HepG2 (cell line): ENCODE data around the gene BTBD19. TPM values are rescaled to one million over a fixed set of nuclear protein-coding genes. Genes with fewer than 3 reads are reported as not detected.

ENCODE experiments used
- FOXC1 ChIP-seq: sonication (generic); formaldehyde crosslinking; IDR thresholded peaks from 2 replicates; pipeline ENCODE4 v1.8.0; 2022; ENCODE audit warnings: mild to moderate bottlenecking, missing genetic modification reagents, borderline replicate concordance
- JUNB ChIP-seq: sonication (generic); formaldehyde crosslinking; IDR thresholded peaks from 2 replicates; pipeline ENCODE4 v1.8.0; 2022; ENCODE audit warnings: missing genetic modification reagents, mild to moderate bottlenecking, borderline replicate concordance
- MAX ChIP-seq: IDR thresholded peaks from 2 replicates; pipeline ENCODE4 v1.6.1; 2012; ENCODE audit warnings: inconsistent platforms
- USF2 ChIP-seq, 2 experiments: sonication (generic) in 1 of 2; formaldehyde crosslinking in 1 of 2; IDR thresholded peaks; 2 replicates each; pipeline versions ENCODE4 v1.5.1 to v1.6.1; 2011 to 2020; ENCODE audit warnings: borderline replicate concordance in 1 of 2, low read depth in 1 of 2, low read length in 1 of 2, mild to moderate bottlenecking in 1 of 2, missing genetic modification reagents in 1 of 2, moderate library complexity in 1 of 2
- ZBTB38 ChIP-seq: sonication (generic); formaldehyde crosslinking; IDR thresholded peaks from 2 replicates; pipeline ENCODE4 v1.5.1; 2020; ENCODE audit warnings: mild to moderate bottlenecking, missing genetic modification reagents
- ZGPAT ChIP-seq: IDR thresholded peaks from 2 replicates; pipeline ENCODE4 v1.6.1; 2016; ENCODE audit warnings: mild to moderate bottlenecking
- ZHX2 ChIP-seq, 2 experiments: sonication (generic) in 1 of 2; formaldehyde crosslinking in 1 of 2; IDR thresholded peaks; 2 replicates each; pipeline versions ENCODE4 v1.6.1 to v1.9.0; 2014 to 2022; ENCODE audit warnings: antibody characterized with exemption in 1 of 2, borderline replicate concordance in 1 of 2, inconsistent platforms in 1 of 2, low read depth in 1 of 2, missing genetic modification reagents in 1 of 2
- ZMYM4 ChIP-seq: sonication (generic); formaldehyde crosslinking; IDR thresholded peaks from 2 replicates; pipeline ENCODE4 v1.8.1; 2023; ENCODE audit warnings: mild to moderate bottlenecking, missing genetic modification reagents
- ZNF256 ChIP-seq: sonication (generic); formaldehyde crosslinking; conservative IDR thresholded peaks from 2 replicates; pipeline ENCODE4 v1.4.0; 2020; ENCODE audit warnings: missing genetic modification reagents
- ZNF296 ChIP-seq: sonication (generic); formaldehyde crosslinking; conservative IDR thresholded peaks from 2 replicates; pipeline ENCODE4 v1.5.0; 2020; ENCODE audit warnings: mild to moderate bottlenecking, missing genetic modification reagents
- ZNF44 ChIP-seq: sonication (generic); formaldehyde crosslinking; IDR thresholded peaks from 2 replicates; pipeline ENCODE4 v1.5.1; 2020; ENCODE audit warnings: mild to moderate bottlenecking, missing genetic modification reagents
- ZNF556 ChIP-seq: sonication (generic); formaldehyde crosslinking; IDR thresholded peaks from 2 replicates; pipeline ENCODE4 v1.4.0; 2020; ENCODE audit warnings: mild to moderate bottlenecking, missing genetic modification reagents, borderline replicate concordance
- ZNF580 ChIP-seq: IDR thresholded peaks from 2 replicates; pipeline ENCODE4 v1.6.1; 2016; ENCODE audit warnings: low read depth, borderline replicate concordance
- ZNF589 ChIP-seq: sonication (generic); formaldehyde crosslinking; conservative IDR thresholded peaks from 2 replicates; pipeline ENCODE4 v1.8.0; 2022; ENCODE audit warnings: mild to moderate bottlenecking, moderate library complexity, missing genetic modification reagents
- ZNF761 ChIP-seq: sonication (generic); formaldehyde crosslinking; conservative IDR thresholded peaks from 2 replicates; pipeline ENCODE4 v1.4.0; 2020; ENCODE audit warnings: mild to moderate bottlenecking, missing genetic modification reagents
- ZNF850 ChIP-seq: sonication (generic); formaldehyde crosslinking; conservative IDR thresholded peaks from 2 replicates; pipeline ENCODE4 v1.9.0; 2021; ENCODE audit warnings: mild to moderate bottlenecking, missing genetic modification reagents
- polyA plus RNA-seq, 8 experiments: library from polyadenylated mRNA; depleted of rRNA in 3 of 8; stranded (reverse) in 7 of 8; unstranded in 1 of 8; fragments of >200 nt; fragmentation: Illumina TruSeq in 4 of 8; extraction: Trizol in 4 of 8; gene quantifications; 2 replicates each; pipeline versions ENCODE4 v1.2.1 to v1.2.3, GENCODE V29; 2011 to 2016; ENCODE audit warnings: low read depth in 4 of 8, missing spikeins in 1 of 8, mixed read lengths in 1 of 8; ENCODE audit not compliant: insufficient read depth in 1 of 8
- total RNA-seq, 5 experiments: library from RNA; depleted of rRNA; stranded (reverse); fragments of >200 nt; fragmentation: Illumina TruSeq; extraction: Trizol; gene quantifications; 2 replicates each; pipeline ENCODE4 v1.2.3, GENCODE V29; 2016; ENCODE audit warnings: low read depth in 1 of 5

Gene BTBD19
- total and polyA plus RNA-seq, 2 of the 13 experiments (the other 11 are each of a cell fraction or from before 2014, with no cell fraction given): 2.7 to 6.7 TPM

- TF ChIP-seq ZGPAT (CRISPR knock-in tag): 0 out of 2 replicates have a peak, but pooled peaks have one; percentile 15
- TF ChIP-seq JUNB: no peak
- no peak for TF ChIP-seq ZNF850
- no peak for TF ChIP-seq ZNF256 (CRISPR knock-in tag)
- TF ChIP-seq ZNF44 (CRISPR knock-in tag): no peak
- TF ChIP-seq MAX: peak; percentile 15
- TF ChIP-seq FOXC1 (CRISPR knock-in tag): peak; percentile 65; the same call in 1 of the 2 replicates
- TF ChIP-seq ZNF761 (CRISPR knock-in tag): no peak
- TF ChIP-seq ZHX2 (IDR thresholded peaks at IDR 0.05; ENCODE audit: low read depth): no peak; the same call in 1 of the 2 replicates
- TF ChIP-seq ZHX2 (CRISPR knock-in tag; IDR thresholded peaks at IDR 0.05; ENCODE audit: borderline replicate concordance): no peak
- no peak for TF ChIP-seq ZNF556 (CRISPR knock-in tag)
- TF ChIP-seq ZNF580 (CRISPR knock-in tag): no peak
- TF ChIP-seq ZNF589 (CRISPR knock-in tag): no peak
- TF ChIP-seq ZMYM4: peak; percentile 55; the same call in 1 of the 2 replicates
- 0 out of 2 replicates have a peak, but pooled peaks have one; percentile 45 for TF ChIP-seq ZNF296
- TF ChIP-seq USF2 (IDR thresholded peaks at IDR 0.05; ENCODE audit: low read depth, low read length): no peak
- TF ChIP-seq USF2 (CRISPR knock-in tag; IDR thresholded peaks at IDR 0.05; ENCODE audit: borderline replicate concordance): no peak
- 0 out of 2 replicates have a peak, but pooled peaks have one; percentile 6 for TF ChIP-seq ZBTB38 (CRISPR knock-in tag)
These were observed 905 bp downstream of the BTBD19 start (continued) for GRCh38 chr1:44808938-44809917.
